Epithelial cell of proximal tubule (primary cell): ENCODE results near the gene OCIAD1. TPM values are rescaled to one million over a fixed set of nuclear protein-coding genes. Genes with fewer than 3 reads are reported as not detected.

Source experiments
- DNase-seq: peaks from one replicate; pipeline ENCODE4 v3.0.0-alpha.2; 2011; ENCODE audit warnings: low read depth
- H3K4me3 ChIP-seq: 2 replicates; pipeline ENCODE4 v1.5.1; 2011; ENCODE audit warnings: low read depth, mild to moderate bottlenecking, low read length
- CTCF ChIP-seq: conservative IDR thresholded peaks from 2 replicates; pipeline ENCODE4 v1.5.1; 2012; ENCODE audit warnings: low read depth, mild to moderate bottlenecking, low read length
- total RNA-seq: library from RNA; depleted of rRNA; stranded (reverse); fragments of >200 nt; gene quantifications from 2 replicates; pipeline ENCODE4 v1.2.3, GENCODE V29; 2015

Gene OCIAD1
- total RNA-seq, 1 donor from 2014 or later = 165 TPM

- no peak overlapping the region for H3K4me3 ChIP-seq
- TF ChIP-seq CTCF = no peak
- no peak for DNase-seq
Observed at GRCh38 chr4:48896845-48897244, 66.0 kb downstream of the OCIAD1 start.

- no peak overlapping the region for H3K4me3 ChIP-seq
- DNase-seq = no peak
- TF ChIP-seq CTCF = no peak
Observed at GRCh38 chr4:48898733-48899431, 68.0 kb downstream of the OCIAD1 start.

GRCh38 chr4:48899432-48899749 lies 68.5 kb downstream of the OCIAD1 start:
- TF ChIP-seq CTCF = no peak
- DNase-seq = no peak
- no peak overlapping the region for H3K4me3 ChIP-seq

- no peak for TF ChIP-seq CTCF
- H3K4me3 ChIP-seq = no peak overlapping the region
- DNase-seq = no peak
Observed at GRCh38 chr4:48899950-48900349, 69.1 kb downstream of the OCIAD1 start.

GRCh38 chr4:48901196-48901595 lies 70.3 kb downstream of the OCIAD1 start:
- DNase-seq = no peak
- no peak for TF ChIP-seq CTCF
- H3K4me3 ChIP-seq = no peak overlapping the region

GRCh38 chr4:48902266-48902665 lies 71.4 kb downstream of the OCIAD1 start:
- H3K4me3 ChIP-seq = no peak overlapping the region
- no peak for DNase-seq

More at GRCh38 chr4:48902266-48902665, 71.4 kb downstream of the OCIAD1 start:
- TF ChIP-seq CTCF = no peak
